Ishikawa (cell line): Measurements from ENCODE around the gene BCR.

Experiments used
- CEBPB ChIP-seq: IDR thresholded peaks from 2 replicates; pipeline ENCODE4 v1.6.1; 2012
- CREB1 ChIP-seq: IDR thresholded peaks from 2 replicates; pipeline ENCODE4 v1.6.1; 2012; ENCODE audit warnings: low read depth
- EGR1 ChIP-seq: IDR thresholded peaks from 2 replicates; pipeline ENCODE4 v1.6.1; 2012
- EP300 ChIP-seq: IDR thresholded peaks from 2 replicates; pipeline ENCODE4 v1.6.1; 2012; ENCODE audit warnings: borderline replicate concordance
- FOXM1 ChIP-seq: IDR thresholded peaks from 2 replicates; pipeline ENCODE4 v1.6.1; 2012; ENCODE audit warnings: low read depth, borderline replicate concordance
- NFIC ChIP-seq: IDR thresholded peaks from 2 replicates; pipeline ENCODE4 v1.6.1; 2012
- RAD21 ChIP-seq: IDR thresholded peaks from 2 replicates; pipeline ENCODE4 v1.6.1; 2012; ENCODE audit warnings: low read depth
- TAF1 ChIP-seq: IDR thresholded peaks from 2 replicates; pipeline ENCODE4 v1.6.1; 2012; ENCODE audit warnings: low read depth, mild to moderate bottlenecking
- TCF12 ChIP-seq: IDR thresholded peaks from 2 replicates; pipeline ENCODE4 v1.6.1; 2012; ENCODE audit warnings: low read depth
- TEAD4 ChIP-seq: IDR thresholded peaks from 2 replicates; pipeline ENCODE4 v1.6.1; 2012
- YY1 ChIP-seq: IDR thresholded peaks from 2 replicates; pipeline ENCODE4 v1.6.1; 2012; ENCODE audit warnings: low read depth
- ZBTB7A ChIP-seq: IDR thresholded peaks from 2 replicates; pipeline ENCODE4 v1.6.1; 2012; ENCODE audit warnings: low read depth
- TF ChIP-seq, protein P1 (sequence below): IDR thresholded peaks from 2 replicates; pipeline ENCODE4 v1.6.1; 2012
- TF ChIP-seq, protein P2 (sequence below): IDR thresholded peaks from 2 replicates; pipeline ENCODE4 v1.6.1; 2012
- TF ChIP-seq, protein P3 (sequence below): IDR thresholded peaks from 2 replicates; pipeline ENCODE4 v1.6.1; 2012; ENCODE audit warnings: low read depth, mild to moderate bottlenecking

BCR gene

DNA sequence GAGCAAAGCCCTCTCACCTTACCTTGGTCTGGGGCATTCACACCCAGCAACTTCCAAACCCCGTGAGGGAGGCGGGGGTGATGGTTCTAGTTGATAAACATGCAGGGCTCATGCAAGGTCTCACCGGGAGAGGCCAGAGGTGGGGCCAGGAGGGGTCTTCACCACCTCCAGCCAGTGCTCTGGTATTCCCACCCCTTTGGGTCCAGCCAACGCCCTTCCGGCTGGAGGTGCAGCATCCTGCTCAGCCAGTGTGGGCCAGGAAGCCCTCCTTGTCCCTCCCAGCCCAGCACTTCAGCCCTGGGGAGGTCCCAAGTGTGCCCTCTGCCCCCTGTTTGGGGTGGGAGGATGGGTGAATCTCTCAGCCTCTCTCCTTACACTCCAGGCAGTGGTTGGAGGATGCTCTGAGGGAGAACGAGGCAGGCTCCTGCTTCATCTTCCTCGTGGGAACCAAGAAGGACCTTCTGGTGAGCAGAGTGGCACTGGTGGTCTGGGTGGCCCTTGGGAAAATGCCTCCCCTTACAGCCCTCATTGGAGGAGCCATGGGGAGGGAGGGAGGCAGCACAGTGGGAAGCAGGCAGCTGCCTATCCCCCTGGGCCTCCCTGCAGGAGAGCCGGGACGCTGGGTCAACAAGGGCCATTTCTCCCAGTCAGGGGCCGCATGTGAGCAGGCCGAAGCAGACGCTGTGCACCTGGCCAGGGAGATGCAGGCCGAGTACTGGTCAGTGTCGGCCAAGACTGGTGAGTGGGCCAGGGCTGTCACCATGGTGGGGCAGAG, 21.6 kb upstream of the BCR start:
- TF ChIP-seq ZBTB7A (no peak), CREB1 (no peak), NFIC (no peak), EP300 (no peak), TEAD4 (no peak), TAF1 (no peak), FOXM1 (no peak), YY1 (no peak), EGR1 (no peak)
- TF ChIP-seq, protein P1, sequence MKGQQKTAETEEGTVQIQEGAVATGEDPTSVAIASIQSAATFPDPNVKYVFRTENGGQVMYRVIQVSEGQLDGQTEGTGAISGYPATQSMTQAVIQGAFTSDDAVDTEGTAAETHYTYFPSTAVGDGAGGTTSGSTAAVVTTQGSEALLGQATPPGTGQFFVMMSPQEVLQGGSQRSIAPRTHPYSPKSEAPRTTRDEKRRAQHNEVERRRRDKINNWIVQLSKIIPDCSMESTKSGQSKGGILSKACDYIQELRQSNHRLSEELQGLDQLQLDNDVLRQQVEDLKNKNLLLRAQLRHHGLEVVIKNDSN: no peak
- TF ChIP-seq, protein P2, sequence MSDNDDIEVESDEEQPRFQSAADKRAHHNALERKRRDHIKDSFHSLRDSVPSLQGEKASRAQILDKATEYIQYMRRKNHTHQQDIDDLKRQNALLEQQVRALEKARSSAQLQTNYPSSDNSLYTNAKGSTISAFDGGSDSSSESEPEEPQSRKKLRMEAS: no peak
- TF ChIP-seq, protein P3, sequence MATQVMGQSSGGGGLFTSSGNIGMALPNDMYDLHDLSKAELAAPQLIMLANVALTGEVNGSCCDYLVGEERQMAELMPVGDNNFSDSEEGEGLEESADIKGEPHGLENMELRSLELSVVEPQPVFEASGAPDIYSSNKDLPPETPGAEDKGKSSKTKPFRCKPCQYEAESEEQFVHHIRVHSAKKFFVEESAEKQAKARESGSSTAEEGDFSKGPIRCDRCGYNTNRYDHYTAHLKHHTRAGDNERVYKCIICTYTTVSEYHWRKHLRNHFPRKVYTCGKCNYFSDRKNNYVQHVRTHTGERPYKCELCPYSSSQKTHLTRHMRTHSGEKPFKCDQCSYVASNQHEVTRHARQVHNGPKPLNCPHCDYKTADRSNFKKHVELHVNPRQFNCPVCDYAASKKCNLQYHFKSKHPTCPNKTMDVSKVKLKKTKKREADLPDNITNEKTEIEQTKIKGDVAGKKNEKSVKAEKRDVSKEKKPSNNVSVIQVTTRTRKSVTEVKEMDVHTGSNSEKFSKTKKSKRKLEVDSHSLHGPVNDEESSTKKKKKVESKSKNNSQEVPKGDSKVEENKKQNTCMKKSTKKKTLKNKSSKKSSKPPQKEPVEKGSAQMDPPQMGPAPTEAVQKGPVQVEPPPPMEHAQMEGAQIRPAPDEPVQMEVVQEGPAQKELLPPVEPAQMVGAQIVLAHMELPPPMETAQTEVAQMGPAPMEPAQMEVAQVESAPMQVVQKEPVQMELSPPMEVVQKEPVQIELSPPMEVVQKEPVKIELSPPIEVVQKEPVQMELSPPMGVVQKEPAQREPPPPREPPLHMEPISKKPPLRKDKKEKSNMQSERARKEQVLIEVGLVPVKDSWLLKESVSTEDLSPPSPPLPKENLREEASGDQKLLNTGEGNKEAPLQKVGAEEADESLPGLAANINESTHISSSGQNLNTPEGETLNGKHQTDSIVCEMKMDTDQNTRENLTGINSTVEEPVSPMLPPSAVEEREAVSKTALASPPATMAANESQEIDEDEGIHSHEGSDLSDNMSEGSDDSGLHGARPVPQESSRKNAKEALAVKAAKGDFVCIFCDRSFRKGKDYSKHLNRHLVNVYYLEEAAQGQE: no peak

DNA sequence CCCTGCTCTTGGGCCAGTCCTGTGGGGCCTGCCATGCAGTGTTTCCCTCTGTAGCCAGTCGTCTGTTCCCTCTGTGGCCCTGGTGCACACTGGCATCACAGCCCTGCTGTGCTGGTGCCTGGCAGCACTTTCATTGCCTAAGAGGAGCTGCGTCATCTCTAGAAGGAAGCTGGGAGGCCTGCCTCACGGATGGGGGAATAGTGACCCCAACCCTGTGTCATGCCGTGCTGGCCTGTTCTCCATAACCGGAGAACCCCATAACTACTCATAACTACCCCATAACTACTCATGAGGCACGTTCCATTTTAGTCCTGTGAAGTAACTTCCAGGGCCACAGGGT, 21.0 kb upstream of the BCR start:
- no peak for TF ChIP-seq EGR1
- no peak for TF ChIP-seq TCF12
- TF ChIP-seq RAD21: no peak
- TF ChIP-seq YY1: no peak
- TF ChIP-seq NFIC: no peak
- TF ChIP-seq, protein P2: no peak
- TF ChIP-seq, protein P3: no peak
- no peak for TF ChIP-seq ZBTB7A
- no peak for TF ChIP-seq FOXM1
- TF ChIP-seq CREB1: no peak

DNA sequence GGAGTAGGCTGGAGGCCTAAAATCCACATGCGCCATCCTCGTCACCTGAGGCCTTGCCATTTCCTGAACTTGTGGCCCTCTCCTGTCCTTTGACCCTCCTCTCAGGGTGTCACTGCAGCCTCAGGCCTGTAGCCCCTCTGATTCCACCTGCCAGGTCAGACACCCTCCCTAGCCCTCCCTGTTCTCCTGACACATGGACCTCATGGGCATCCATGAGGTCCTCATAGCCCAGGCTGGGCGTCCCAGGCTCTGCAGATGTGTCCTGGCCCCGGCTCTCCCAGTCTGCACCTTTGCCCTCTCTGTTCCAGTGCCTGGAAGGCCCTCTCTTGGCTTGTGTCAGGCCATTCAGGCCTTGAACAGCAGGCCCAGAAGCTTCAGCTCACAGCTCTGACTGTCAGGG, 19.3 kb upstream of the BCR start:
- TF ChIP-seq TAF1 (no peak), TCF12 (no peak), ZBTB7A (no peak), NFIC (no peak), EP300 (no peak), YY1 (no peak)
- TF ChIP-seq, protein P2: no peak
- TF ChIP-seq, protein P1: no peak

DNA sequence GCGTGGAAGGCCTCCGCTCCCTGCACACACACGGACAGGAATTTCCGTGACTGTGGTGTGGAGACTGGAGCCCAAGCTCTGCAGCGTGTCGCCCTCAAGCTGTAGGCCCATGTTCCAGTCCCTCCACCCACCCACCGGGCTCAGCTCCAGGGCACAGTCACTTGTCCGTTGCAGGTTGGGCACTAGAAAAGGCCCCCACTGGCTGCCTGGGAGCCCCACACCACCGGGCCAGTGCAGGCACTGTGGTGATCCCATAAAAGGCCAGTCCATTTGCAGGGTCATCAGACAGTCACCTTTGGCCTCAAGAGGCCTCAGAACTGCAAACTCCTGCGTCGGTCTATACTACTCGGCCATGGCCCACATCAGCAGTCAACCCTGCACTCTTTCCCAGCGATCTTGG, 18.7 kb upstream of the BCR start:
- TF ChIP-seq, protein P1: no peak
- TF ChIP-seq ZBTB7A: no peak
- no peak for TF ChIP-seq CREB1
- TF ChIP-seq RAD21: no peak
- TF ChIP-seq TCF12: no peak

DNA sequence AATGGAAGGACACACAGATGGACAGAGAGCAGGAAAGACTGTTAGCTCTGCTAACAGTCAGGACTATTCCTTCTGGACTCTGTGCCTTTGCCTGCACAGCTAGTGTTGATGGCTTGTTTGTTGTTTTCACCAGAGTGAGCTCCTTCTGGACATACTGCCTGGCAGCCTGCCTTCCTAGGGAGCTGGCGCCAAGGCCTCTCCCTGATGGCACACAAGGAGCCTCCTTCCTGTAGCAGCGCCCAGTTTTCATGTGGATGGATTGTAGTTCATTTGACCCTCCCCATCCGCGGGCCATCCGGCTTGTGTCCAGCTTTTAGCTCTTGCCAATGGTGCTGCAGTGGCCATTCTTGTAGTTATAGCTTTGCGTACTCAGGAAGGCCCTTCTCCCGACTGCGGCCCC, 16.6 kb upstream of the BCR start:
- no peak for TF ChIP-seq TAF1
- TF ChIP-seq NFIC: no peak

DNA sequence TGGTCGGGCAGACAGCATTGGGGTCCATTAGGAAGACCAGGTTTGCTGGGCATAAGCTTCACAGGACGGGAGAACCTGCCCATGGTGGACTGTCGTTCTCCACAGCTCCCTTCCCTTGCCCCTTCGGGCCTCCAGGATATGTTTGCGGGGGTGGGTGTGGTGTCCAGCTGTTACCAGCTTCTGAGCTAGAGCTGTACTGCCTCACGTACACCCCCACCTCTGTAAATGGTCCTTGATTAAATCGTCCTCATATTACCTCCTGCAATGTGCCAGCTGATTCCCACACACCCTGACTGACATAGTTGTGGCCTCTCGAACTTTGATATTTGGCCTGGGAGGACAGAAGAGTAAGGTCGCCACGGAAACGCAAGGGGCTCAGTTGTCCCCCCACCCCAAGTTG, 16.2 kb upstream of the BCR start:
- TF ChIP-seq FOXM1 (no peak), YY1 (no peak), TEAD4 (no peak), ZBTB7A (no peak), NFIC (no peak), CREB1 (no peak), TCF12 (no peak), EGR1 (no peak), EP300 (no peak), RAD21 (no peak), CEBPB (no peak), TAF1 (no peak)
- TF ChIP-seq, protein P2: no peak
- TF ChIP-seq, protein P1: no peak
- TF ChIP-seq, protein P3: no peak
